Ovary (tissue), 9 donors: ENCODE measurements around the gene COG1. TPM values are rescaled to one million over a fixed set of nuclear protein-coding genes. Genes with fewer than 3 reads are reported as not detected.

ENCODE experiments used
- DNase-seq, 5 donors: peaks; one replicate each; pipeline ENCODE4 v3.0.0-alpha.2; 2019 to 2020
- H3K27ac ChIP-seq, 2 donors: fragments of 200-600 bp; one replicate each; pipeline versions ENCODE4 v1.5.1 to v1.8.0; 2019 to 2022
- H3K27me3 ChIP-seq: fragments of 200-600 bp; one replicate; pipeline ENCODE4 v1.8.0; 2022
- H3K36me3 ChIP-seq: fragments of 200-600 bp; sonication (generic); one replicate; pipeline ENCODE4 v1.5.1; 2019
- H3K4me1 ChIP-seq: one replicate; pipeline ENCODE4 v1.8.1; 2013; ENCODE audit warnings: mild to moderate bottlenecking, moderate library complexity; ENCODE audit not compliant: insufficient read depth
- H3K4me3 ChIP-seq: fragments of 200-600 bp; sonication (generic); one replicate; pipeline ENCODE4 v1.5.1; 2017
- H3K9me3 ChIP-seq, 2 donors: fragments of 200-600 bp in 1 of 2; sonication (generic) in 1 of 2; one replicate each; pipeline versions ENCODE4 v1.5.1 to v1.8.1; 2013 to 2019; ENCODE audit warnings: mild to moderate bottlenecking in 1 of 2, moderate library complexity in 1 of 2
- EP300 ChIP-seq: sonication (generic); formaldehyde crosslinking; IDR thresholded peaks from one replicate; pipeline ENCODE4 v1.6.1; 2017; ENCODE audit warnings: antibody characterized with exemption
- POLR2A ChIP-seq: fragments of 450-650 bp; IDR thresholded peaks from one replicate; pipeline ENCODE4 v1.6.1; 2017; ENCODE audit warnings: antibody characterized with exemption, mild to moderate bottlenecking, moderate library complexity
- WGBS, 3 donors: extraction: QIAGEN DNeasy Blood & Tissue Kit in 1 of 3; methylation state at CpG; one replicate each; pipeline versions ENCODE4 v1.1.5 to v1.1.7; 2013 to 2017; 5-methylcytosine and 5-hydroxymethylcytosine counted together
- intact Hi-C, 4 donors: fragments of 100-400 bp; cut with DNase I; formaldehyde crosslinking; loops; one replicate each; pipeline versions ENCODE4 v1.11.0 to v1.15.1; 2022 to 2023
- polyA plus RNA-seq, 2 donors: library from polyadenylated mRNA; stranded (reverse); fragments of 200-250 nt in 1 of 2; fragments of 350-450 nt in 1 of 2; fragmentation: Illumina TruSeq in 1 of 2; extraction: RNeasy Lipid Tissue Mini Kit (QIAGEN cat#74804) in 1 of 2; gene quantifications; one replicate each; pipeline ENCODE4 v1.2.3, GENCODE V29; 2013 to 2014
- total RNA-seq, 7 donors: library from RNA; depleted of rRNA in 2 of 7; stranded (reverse); fragments of >200 nt in 2 of 7; fragmentation: NEBNext Ultra II Directional in 3 of 7; extraction: Animal tissue kit (Norgen Biotek cat#: 25700) in 3 of 7; gene quantifications; one replicate each; pipeline versions ENCODE4 v1.1.0 to v1.2.4, GENCODE V29; 2016 to 2023
- TF ChIP-seq, protein P1 (sequence below), 3 donors: fragments of 450-650 bp in 2 of 3; fragments of 200-600 bp in 1 of 3; IDR thresholded peaks; one replicate each; pipeline versions ENCODE4 v1.5.1 to v1.8.0; 2016 to 2022; ENCODE audit warnings: antibody characterized with exemption in 3 of 3, mild to moderate bottlenecking in 1 of 3
- donor health status: DM: no; HTN: no; CAD: no; lungs with moderate emphysema.
- donor health status: DM: no; HTN: no; CAD: no.
- donor health status: Bipolar disorder and iron deficiency.
- donor health status: DM: yes; HTN: yes; CAD: no.
- donor health status: DM: no; HTN: no; CAD: no.
- donor health status: DM: yes; HTN: yes; CAD: no.

Gene COG1
- total and polyA plus RNA-seq, 9 donors, result 22.0 to 59.1 (median 48.4) TPM

DNA sequence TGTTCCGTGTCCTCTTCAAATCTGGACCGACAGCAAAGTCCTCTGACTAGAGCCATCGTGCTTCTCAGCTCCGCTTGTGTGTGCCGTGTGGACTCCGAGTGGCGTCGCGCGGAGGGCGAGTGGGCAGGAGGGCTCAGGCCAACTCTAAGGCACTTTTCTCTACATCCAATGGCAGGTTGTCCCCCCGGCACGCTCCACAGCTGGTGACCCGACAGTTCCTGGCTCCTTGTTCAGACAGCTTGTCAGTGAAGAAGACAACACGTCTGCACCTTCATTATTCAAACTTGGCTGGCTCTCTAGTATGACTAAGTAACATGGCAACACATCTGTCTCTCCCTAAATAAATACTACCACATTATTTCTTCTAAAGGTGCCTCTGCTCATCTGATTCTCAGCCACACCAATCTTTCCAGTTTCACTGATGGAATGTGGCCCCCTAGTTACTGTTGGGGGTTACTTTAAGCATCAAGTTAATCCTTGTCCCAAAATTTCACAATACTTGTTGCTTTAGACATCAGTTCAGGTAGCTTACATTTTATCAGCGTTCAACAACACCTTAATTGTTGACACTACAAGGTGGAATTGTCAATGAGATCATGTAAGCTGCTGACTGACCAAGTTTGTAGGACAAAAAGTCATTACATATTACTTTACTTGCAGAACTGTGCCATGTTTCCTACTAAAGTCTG lies 15.4 kb downstream of the COG1 start:
- WGBS, 3 donors, result 85 to 88% (median 86%) methylated on average over 16 of the region's 16 CpGs
- H3K4me1 ChIP-seq, result no peaks in the 10 kb centered on the region
- no peak for DNase-seq
- no peaks in the 10 kb centered on the region for H3K9me3 ChIP-seq
- no peak for TF ChIP-seq EP300
- TF ChIP-seq, protein P1, sequence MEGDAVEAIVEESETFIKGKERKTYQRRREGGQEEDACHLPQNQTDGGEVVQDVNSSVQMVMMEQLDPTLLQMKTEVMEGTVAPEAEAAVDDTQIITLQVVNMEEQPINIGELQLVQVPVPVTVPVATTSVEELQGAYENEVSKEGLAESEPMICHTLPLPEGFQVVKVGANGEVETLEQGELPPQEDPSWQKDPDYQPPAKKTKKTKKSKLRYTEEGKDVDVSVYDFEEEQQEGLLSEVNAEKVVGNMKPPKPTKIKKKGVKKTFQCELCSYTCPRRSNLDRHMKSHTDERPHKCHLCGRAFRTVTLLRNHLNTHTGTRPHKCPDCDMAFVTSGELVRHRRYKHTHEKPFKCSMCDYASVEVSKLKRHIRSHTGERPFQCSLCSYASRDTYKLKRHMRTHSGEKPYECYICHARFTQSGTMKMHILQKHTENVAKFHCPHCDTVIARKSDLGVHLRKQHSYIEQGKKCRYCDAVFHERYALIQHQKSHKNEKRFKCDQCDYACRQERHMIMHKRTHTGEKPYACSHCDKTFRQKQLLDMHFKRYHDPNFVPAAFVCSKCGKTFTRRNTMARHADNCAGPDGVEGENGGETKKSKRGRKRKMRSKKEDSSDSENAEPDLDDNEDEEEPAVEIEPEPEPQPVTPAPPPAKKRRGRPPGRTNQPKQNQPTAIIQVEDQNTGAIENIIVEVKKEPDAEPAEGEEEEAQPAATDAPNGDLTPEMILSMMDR (IDR thresholded peaks at IDR 0.05), result no peak
- TF ChIP-seq POLR2A, result no peak
- no peak overlapping the region for H3K4me3 ChIP-seq
- no peak overlapping the region for H3K27ac ChIP-seq
- no peaks in the 10 kb centered on the region for H3K27me3 ChIP-seq
- no peaks in the 10 kb centered on the region for H3K36me3 ChIP-seq
- intact Hi-C loops, result no loop called here

DNA sequence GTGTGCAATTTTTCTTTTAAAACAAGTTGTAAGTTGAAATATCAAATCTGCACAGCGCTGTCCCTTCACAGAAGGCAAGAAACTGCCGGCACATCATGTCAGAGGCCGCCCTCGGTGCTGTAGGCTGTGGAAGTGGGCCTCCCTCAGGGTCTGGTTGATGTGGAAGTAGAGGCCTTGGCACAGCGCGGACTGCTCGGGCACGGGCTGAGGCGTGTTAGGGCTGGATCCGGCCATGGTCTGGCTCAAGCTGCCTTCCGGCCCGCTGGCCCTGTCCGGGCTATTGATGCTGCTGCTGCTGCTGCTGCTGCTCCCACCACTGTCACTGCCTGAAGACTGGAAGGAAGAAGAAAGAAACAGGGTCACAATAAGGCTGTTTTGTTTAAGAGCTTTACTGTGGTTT lies 16.6 kb downstream of the COG1 start:
- H3K4me1 ChIP-seq, result no peaks in the 10 kb centered on the region
- DNase-seq, result no peak
- H3K27ac ChIP-seq, result no peak overlapping the region
- no peak overlapping the region for H3K4me3 ChIP-seq
- TF ChIP-seq POLR2A (no peak), EP300 (no peak)
- TF ChIP-seq, protein P1 (IDR thresholded peaks at IDR 0.05), result no peak
- no peaks in the 10 kb centered on the region for H3K9me3 ChIP-seq
- WGBS, 3 donors, result 92 to 93% (median 93%) methylated on average over 13 of the region's 13 CpGs
- no peaks in the 10 kb centered on the region for H3K36me3 ChIP-seq
- no peaks in the 10 kb centered on the region for H3K27me3 ChIP-seq
- intact Hi-C loops, result no loop called here

DNA sequence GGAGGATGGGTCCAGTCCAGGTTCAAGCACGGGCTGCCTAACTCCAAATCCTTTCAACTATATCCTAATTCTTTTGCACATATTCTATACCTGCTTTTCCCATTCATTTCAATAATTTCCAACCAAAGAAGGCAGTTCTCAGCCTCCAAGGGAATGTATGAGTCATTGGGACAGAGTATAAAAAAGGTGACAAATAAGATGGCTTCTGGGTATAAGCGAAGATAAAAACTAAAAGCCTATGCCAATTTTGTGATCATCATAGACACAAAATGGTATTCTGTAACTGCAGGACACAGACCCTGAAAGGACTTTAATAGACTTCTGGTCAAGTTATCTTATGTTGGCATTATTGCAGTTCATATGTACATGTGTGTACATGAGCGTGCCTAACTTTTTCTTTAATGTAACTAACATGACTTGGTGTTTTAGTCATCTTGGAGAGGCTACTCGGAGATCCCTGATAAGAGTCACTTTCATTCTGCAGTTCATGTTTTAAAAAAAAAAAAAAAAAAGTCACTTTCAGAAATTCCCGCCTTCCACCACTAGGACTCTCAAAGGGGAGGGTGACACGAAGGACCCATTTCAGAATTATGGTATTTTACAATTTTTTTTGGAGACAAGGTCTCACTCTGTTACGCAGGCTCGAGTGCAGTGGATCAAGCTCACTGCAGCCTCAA lies 17.3 kb downstream of the COG1 start:
- WGBS, 3 donors, result 78 to 79% (median 78%) methylated on average over 8 of the region's 8 CpGs
- Histone ChIP-seq H3K27ac (no peak overlapping the region), H3K36me3 (no peaks in the 10 kb centered on the region), H3K4me1 (no peaks in the 10 kb centered on the region), H3K4me3 (no peak overlapping the region), H3K9me3 (no peaks in the 10 kb centered on the region), H3K27me3 (no peaks in the 10 kb centered on the region)
- intact Hi-C loops, result no loop called here
- DNase-seq, result no peak
- TF ChIP-seq, protein P1 (IDR thresholded peaks at IDR 0.05), result no peak
- TF ChIP-seq EP300 (no peak), POLR2A (no peak)

DNA sequence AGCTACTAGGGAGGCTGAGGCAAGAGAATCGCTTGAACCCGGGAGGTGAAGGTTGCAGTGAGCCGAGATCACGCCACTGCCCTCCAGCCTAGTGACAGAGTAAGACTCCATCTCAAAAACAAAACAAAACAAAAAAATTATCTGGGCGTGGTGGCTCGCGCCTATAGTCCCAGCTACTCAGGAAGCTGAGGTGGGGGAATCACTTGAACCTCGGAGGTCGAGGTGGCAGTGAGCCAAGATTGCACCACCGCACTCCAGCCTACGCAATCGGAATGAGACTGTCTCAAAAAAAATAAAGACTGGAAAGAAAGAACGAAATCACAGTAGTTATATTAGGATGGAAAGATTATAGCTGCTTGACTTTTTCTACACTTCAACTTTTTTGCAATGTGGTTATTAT lies 18.9 kb downstream of the COG1 start:
- Histone ChIP-seq H3K4me3 (no peak overlapping the region), H3K4me1 (no peaks in the 10 kb centered on the region), H3K27me3 (no peaks in the 10 kb centered on the region), H3K9me3 (no peaks in the 10 kb centered on the region), H3K27ac (no peak overlapping the region), H3K36me3 (no peaks in the 10 kb centered on the region)
- intact Hi-C loops, result no loop called here
- WGBS, 3 donors, result 79 to 84% (median 81%) methylated on average over 13 of the region's 13 CpGs
- TF ChIP-seq EP300 (no peak), POLR2A (no peak)
- TF ChIP-seq, protein P1 (IDR thresholded peaks at IDR 0.05), result no peak
- DNase-seq, result no peak
